ENCODE data around the gene CMC2.
A peak's percentile ranks its signal among the peaks of the same experiment; 100 is the strongest.

The CMC2 gene

DNA sequence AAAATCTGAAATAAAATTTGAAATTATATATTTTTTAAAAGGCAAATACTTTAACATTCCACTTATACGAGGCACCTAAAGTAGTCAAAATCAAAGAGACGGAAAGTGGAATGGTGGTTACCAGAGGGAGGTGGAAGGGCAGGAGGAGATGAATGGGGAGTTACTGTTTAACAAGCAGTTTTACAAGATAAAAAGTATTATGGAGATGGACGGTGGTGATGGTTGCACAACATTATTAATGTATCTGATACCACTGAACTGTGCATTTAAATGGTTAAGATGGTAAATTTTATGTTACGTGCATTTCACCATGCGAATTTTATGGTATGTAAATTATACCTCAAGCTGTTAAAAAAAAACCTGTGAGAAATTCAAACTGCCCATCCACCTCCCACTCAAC is 5.4 kb downstream of the CMC2 start:
- DNase-seq (ENCODE audit: low read depth), result peak; percentile 52

DNA sequence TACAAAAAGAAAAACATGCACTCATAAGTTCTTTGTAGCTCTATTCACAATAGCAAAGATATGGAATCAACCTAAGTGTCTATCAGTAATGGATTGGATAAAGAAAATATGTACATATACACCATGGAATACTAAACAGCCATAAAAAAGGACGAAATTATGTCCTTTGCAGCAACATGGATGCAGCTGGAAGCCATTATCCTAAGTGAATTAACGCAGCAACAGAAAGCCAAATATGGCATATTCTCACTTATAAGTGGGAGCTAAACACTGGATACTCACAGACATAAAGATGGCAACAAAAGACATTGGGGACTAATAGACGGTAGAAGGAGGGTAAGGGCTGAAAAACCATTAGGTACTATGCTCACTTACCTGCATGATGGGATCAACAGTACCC is 5.8 kb downstream of the CMC2 start:
- no peak for DNase-seq (ENCODE audit: low read depth)

DNA sequence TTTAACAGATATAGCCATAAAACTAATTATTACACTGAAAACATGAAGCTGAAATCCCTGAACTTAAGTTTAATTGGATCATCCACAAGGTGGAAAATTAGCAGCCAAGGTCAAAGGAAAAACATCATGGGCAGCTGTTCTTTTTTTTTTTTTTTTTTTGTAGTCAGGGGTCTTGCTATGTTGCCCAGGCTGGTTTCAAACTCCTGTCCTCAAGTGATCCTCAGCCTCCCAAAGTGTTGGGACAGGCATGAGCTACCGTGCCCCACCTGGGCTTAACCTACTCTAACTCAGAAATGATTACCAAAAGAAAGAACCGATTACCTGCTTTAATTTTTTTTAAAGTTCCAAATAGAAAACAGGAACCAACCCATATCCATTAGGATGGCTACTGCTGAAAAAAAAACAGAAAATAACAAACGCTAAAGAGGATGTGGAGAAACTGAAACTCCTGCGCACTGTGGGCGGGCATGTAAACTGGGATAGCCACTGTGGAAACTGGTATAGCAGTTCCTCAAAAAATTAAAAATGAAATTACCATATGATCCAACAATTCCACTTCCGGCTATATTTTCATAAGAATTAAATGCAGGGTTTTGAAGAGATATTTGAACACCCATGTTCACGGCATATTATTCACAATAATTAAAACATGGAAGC is 8.6 kb downstream of the CMC2 start:
- no peak for DNase-seq (ENCODE audit: low read depth)

DNA sequence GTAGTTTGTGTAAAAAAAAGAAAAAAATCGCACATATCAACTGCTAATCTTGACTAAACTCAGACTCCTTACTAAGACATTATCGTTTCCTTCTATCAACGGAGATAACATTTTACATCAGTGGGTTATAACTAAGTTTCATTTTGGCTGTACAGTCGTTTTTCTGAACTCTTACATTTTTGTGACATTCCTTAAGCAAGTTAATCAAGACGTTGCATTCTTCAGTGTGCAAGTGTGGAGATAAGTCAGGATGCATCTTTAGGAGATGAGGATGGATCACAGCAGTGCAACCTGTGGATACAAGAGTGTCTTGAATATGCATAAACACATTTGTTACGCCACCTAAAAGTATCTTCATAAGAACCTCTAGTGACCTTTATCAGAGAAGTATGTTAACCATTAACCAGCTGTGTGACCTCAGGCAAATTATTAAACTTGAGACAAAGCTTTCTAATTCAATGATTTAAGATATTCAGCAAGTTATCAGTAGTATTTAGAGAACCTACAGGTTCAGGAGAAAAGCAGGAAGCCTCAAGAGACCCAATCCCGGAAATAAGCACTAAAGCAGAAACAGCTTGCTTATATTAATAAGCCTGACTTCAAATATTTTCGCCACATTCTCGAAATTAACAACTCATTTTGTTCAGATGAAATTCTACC is 9.4 kb downstream of the CMC2 start:
- peak; percentile 60 for DNase-seq (ENCODE audit: low read depth)

DNA sequence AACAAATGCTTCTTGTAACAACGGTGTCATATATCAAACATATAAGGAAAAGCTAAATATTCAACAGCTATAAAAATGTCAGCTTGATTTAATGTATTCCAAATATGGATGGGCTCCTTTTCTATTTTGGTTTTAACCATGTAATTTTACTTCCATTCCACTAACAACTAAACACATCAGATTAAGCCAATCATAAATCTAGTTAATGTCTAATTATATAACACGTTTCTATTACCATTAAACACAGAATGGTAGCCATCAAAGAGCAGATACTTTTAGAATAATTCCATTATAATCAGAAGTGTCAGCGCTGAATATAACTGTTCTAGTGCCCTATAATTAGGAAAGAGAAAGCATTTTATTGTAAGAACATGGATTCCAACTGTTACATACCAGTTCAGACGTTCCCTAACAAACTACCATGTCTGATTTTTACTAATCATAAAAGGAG is 10.0 kb downstream of the CMC2 start:
- DNase-seq (ENCODE audit: low read depth), result no peak

DNA sequence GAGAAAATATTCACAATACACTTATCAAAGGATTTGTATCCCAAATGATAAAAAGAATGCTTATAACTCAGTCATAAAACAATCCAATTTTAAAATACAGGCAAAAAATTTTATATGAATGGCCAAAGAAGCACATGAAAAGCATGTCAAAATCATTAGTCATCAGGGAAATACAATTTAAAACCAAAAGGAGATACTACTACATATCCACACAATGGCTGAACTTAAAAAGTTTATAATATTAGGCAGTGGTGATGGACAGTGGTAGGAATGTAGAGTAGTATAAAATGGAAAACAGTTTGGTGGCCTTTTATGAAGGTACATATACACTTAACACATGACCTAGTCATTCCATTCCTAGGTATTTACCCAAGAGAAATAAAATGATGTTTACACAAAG is 12.2 kb downstream of the CMC2 start:
- DNase-seq (ENCODE audit: low read depth), result no peak

DNA sequence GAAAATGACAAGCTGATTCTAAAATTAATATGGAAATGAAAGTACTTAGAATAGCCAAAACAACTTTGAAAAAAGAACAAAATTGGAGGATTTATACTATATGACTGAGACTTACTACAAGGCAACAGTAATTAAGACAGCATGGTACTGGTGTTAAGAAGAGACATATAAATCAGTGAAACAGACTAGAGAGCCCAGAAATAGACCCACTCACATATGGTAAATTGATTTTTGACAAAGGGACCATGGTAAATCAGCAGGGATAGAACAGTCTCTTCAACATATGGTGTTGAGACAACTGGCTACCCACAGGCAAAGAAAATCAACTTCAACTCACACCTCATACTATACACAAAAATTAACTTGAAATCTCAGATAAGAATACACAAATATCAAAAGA is 12.9 kb downstream of the CMC2 start:
- no peak for DNase-seq (ENCODE audit: low read depth)

DNA sequence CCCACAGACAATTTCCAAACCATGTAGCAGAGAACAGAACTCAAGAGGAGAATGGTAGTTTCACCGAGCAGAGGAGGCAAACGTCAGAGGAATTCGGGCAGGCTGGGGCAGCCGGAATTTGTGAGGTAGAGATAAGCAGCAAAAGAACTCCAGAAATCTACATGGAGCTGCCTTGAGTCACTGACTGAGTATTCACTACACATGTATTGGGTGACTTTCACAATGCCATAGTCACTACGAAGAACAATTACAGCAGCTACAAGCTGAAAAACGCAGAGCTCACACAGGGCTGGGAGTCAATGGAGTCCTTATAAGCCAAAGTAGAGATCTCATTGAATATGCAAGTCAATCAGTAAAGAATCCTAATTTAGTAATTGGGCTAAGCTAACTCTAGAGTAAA is 13.4 kb downstream of the CMC2 start:
- DNase-seq (ENCODE audit: low read depth), result peak; percentile 98

DNA sequence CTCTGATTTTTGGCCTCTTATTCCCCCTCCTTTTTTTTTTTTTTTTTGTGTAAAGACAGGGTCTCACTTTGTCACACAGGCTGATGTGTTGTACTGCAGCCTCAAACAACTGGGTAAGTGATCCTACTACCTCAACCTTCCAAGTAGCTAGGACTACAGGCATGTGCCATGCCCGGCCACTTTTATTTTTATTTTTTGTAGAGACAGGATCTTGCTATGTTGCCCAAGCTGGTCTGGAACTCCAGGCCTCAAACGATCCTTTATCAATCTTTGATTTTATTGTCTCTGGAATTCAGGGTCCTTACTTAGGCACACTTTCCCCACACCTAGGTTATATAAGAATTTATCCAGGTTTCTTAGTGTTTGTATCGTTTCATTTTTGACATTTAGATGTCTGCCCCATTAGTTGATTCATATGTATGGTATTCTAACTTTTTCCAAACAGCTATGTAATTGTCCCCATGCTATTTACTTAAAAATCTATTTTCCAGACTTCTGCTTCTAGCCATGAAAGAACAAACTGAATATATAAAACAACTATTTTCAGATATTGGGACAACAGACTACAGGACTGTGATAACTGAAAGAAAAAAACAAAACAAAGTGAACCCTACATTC is 13.9 kb downstream of the CMC2 start:
- DNase-seq (ENCODE audit: low read depth), result no peak

DNA sequence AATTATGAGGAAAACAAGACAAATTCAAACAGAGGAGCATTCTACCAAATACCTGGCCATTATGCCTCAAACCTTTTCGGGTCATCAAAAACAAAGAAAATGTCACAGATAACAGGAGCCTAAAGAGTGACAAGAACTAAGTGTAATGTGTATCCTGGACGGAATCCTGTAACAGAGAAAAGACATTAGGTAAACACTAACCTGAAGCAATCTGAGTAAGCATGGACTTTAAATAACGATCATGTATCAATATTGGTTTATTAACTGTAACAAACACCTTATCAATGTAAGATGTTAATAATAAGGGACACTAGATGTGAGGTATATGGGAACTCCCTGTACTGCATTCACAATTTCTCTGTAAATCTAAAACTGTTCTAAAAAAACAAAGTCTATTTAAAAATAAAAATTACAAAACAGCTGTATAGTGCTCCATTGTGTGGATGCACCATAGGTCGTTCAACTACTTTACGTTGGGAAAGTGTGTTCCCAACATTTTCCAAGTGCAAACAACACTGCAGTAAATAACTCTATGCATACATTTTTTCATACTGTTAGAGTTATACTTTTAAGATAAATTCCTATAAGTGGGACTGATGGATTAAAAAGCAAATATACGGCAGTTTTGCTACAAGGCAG is 14.8 kb downstream of the CMC2 start:
- DNase-seq (ENCODE audit: low read depth), result no peak

DNA sequence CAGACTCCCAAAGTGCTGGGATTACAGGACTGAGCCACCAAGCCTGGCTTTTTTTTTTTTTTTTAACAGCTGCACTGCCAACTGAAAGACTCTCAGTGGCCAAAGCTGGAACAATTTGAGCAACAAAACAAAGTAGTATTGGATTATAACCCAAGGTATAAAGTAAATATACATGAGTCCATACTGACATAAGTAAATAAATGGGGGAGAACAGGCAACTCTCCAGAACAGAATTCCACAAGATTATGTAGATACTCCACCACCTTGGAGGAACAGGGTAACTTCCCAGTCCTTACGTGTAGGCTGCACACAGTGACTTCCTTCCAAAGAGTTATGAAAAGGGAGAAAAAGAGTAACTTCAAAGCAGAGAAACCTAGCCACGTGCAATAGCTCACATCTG is 15.7 kb downstream of the CMC2 start:
- DNase-seq (ENCODE audit: low read depth), result no peak

DNA sequence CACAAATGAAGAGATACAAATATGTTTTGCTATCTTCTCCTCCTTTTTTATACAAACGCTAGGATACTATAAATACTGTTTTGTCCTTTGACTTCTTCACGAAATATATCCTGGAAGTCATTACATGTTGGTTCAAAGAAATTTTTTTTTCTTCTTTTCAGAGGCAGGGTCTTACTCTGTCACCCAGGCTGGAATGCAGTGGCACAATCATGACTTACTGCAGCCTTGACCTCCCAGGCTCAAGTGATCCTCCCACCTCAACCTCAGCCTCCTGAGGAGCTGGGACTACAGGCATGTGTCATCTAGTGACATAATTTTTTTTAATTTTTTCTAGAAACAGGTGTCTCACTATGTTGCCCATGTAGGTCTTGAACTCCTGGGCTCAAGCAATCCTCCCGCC is 16.1 kb downstream of the CMC2 start:
- no peak for DNase-seq (ENCODE audit: low read depth)

DNA sequence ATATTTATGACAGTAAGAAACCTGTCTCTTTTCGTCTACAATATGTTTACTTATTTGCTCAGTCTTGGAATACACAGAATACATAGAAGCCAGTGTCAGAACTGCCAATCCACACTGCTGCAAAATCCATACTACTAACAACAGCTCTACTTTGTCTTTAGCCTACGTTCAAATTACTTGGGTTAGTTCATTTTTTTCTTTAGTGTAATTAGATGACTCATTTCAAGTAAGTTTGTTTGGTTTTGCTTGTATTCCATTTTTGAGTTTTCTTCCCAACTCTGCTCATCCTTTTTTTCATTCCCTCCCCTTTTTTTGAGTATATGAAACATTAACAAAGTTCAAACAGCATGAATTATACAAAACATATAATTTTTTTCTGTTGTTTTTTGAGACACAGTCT is 16.9 kb downstream of the CMC2 start:
- no peak for DNase-seq (ENCODE audit: low read depth)

DNA sequence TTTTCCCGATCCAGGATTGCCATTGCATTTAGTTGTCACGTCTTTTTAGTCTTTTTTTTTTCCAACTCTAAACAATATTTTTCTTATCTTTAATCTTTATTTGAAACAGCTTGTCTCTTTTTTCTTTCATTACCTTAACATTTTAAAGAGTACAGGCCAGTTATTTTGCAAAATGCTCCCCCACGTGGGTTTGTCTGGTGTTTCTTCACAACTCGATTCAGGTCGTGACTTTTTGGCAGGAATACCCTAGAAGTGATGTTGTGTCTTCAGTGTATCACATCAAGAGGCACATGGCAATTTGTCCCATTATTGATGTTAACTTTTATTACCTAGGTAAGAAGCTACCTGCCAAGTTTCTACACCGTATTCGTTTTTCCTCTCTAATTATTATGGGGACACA is 17.9 kb downstream of the CMC2 start:
- no peak for DNase-seq (ENCODE audit: low read depth)

DNA sequence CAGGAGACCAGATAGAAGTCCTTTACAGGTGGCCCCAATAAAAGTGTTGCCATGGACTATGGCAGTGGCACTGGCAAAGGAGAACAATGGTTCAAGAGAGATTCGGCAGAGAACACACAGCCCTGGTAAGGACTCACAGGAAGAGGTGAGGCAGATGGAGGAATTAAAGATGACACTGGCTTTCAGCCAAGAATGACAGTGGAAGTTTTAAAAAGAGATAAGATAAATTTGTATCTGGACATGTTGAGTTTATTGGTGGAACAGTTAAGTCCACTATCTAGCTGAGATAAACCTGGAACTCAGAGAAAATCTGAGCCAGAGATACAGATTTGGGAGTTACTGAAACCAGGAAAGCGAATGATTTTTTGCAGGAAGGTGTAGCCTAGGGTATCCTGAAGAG is 20.1 kb downstream of the CMC2 start:
- peak; percentile 44 for DNase-seq (ENCODE audit: low read depth)

DNA sequence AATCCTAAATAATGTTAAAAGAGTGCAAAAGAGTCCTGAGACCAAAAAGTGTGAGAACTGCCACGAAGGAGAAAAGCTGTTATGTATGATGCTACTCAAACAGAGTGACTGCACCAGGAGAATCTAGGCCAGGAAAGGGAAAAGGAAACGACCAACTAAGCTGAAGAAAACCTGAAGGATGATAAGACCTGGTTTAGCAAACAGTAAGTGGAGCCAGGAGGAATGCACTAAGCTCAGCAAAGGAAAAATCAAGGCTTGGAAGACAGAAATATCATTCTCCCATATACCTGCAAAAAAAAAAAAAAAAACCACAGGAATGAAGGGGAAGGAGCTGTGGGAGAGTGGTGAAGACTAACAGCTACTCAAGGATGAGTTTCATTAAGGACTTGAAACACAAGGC is 21.1 kb downstream of the CMC2 start:
- peak; percentile 51 for DNase-seq (ENCODE audit: low read depth)

DNA sequence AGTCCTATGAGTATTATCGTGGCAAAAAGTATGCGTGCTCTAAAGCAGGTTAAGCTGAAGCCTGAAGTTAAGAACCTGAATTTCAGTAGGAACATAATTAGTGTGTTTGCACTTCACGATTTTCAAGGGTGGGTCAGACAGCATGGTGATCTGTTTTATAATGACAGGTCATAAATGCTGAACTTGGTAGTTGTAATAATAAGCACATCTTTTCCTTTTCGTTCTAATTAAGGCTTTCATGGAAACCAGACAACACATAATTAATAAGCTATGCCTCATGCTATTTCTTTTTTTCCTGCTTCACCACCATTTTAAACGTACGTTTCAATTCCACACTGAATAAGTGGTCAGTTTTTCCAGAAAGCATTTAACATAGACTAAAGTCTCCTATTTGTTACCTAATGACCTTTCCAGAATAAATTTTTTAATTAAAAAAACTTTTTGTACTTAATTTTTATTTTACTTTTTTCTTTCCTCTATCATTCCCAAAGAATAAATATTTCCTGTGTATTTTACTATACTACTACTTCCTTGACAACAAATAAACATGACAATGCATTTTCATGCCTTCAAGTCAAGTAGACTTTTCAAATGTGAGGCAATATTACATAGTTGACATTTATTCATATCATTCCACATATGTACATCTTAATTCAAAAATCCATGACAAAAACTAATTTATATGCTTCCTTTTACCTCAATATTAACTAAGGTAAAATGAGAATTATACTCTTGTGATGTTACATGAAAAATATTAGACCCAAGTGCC is 22.4 kb downstream of the CMC2 start:
- no peak for DNase-seq (ENCODE audit: low read depth)

DNA sequence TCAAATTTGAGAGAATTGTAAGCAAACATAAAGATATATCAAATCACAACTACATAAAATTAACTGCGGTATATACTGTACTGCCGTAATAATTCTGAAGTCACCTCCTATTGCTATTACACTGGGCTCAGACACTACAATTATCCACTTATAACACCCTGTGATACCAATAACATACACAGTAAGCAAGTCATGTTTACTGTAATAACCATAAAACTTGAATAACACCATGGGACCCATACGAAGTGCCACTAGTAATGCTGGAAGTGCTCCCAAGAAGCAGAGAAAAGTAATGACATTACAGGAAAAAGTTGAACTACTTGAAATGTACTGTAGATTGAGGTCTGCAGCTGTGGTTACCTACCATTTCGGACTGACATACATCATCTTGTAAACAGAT is 24.0 kb downstream of the CMC2 start:
- DNase-seq (ENCODE audit: low read depth), result no peak

DNA sequence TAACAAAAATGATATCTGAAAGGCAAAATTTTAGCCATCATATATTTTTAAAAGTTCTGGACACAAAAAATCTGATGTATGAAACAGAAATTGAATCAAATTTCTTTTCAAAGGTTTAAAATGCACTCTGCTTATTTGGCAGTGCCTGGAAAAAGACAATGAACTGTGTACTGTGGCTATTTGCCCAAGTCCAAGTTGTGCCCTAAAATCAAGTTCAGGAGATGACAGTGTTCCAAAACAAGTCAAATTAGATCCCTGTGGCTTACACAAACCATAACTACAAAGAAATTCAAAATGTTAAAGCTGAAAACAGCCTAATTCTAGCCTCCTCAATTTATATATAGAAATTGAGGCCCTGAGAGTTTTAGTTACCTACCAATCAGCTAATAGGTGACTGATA is 25.6 kb downstream of the CMC2 start:
- DNase-seq (ENCODE audit: low read depth), result no peak

DNA sequence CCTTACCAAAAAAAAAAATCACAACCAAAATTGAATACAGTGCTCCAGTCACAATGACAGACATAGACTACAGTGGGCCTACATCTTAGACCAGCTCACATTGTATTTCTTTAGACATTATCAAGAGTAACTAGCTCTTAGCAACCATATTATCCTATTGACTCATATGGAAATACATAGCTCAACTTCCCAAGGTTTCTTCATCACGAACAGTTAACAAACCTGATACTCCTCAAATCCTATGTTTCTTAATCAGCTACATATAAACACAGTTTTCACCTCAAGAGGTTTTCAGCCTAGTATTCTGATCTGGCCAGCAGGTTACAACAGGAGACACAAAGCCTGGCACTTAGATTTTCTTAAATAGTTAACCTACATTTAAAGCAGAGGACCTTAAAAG is 29.7 kb downstream of the CMC2 start:
- peak; percentile 73 for DNase-seq (ENCODE audit: low read depth)

DNA sequence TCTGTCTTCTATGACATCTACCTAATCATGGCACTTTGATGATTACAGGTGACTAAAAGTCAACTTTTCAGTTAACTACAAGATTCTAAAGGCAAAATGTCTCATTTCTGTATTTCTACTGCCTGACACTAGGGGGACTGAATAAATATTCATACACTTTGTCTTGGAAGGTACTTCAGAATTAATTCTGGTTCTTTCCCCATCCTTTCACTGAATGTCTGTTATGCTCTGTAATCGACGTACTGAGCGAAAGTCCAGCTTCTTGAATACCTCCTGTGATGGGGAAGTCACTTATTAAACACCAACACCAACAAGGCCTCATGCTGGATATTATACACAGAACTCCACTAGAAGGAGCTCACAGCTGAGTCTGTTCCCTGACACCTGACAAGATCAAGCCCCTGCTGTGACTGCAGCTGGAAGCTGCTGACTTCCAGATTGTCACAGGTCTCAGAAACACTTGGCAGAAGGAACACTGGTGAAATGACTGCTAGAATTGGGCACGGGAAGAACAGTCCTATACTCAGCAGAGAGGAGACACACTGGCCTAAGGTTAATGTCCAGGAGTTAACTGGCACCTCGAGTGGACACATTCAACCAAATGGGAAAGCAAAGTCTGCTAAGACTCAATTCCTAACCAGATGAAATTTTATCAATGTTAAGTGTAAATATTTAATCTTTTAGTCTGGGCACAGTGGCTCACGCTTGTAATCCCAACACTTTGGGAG is 31.9 kb downstream of the CMC2 start:
- DNase-seq (ENCODE audit: low read depth), result peak; percentile 10

DNA sequence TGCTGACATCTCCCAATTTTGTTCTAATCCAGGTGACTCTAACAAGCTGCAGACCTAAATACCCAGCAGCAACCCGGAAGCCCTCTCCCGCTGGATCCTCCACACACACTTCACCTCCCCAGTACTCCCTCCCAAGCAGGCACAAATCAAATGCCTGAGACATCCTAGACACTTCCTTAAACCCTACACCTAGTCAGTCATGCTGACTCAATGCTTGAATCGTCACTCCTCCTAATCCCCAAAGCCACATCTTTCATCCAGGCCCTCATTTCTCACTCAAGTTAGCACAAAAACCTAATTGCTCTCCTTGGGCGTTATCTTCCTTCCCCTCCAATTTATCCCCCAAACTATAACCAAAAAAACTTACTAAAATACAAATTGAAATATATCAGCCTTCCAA is 32.7 kb downstream of the CMC2 start:
- peak; percentile 83 for DNase-seq (ENCODE audit: low read depth)
